NCI-H2081 (cell line): ENCODE data around the gene CLASP2.
"Not testable (repeated sequence)": the region's sequence is repeated elsewhere in the genome, so short reads cannot be mapped to it uniquely, and the experiment has no call there.

Experiments
- DNase-seq, 2 experiments: peaks; one replicate each; lab custom pipeline; 2025; lab: John Stamatoyannopoulos, UW

Gene CLASP2

GRCh38 chr3:33541918-33542317, 176.1 kb downstream of the CLASP2 start:
- DNase-seq: no peak

GRCh38 chr3:33538678-33539339, 179.2 kb downstream of the CLASP2 start:
- no peak for DNase-seq

- DNase-seq: no peak
These were observed 180.9 kb downstream of the CLASP2 start for GRCh38 chr3:33537133-33537532.

- no peak for DNase-seq
These were observed 191.3 kb downstream of the CLASP2 start for GRCh38 chr3:33526787-33527186.

GRCh38 chr3:33525232-33525631, 192.8 kb downstream of the CLASP2 start:
- DNase-seq: no peak

- no peak for DNase-seq
These were observed 194.9 kb downstream of the CLASP2 start for GRCh38 chr3:33523093-33523667.

- DNase-seq: no peak
These were observed 196.3 kb downstream of the CLASP2 start for GRCh38 chr3:33521736-33522135.

- DNase-seq: no peak
These were observed 204.7 kb downstream of the CLASP2 start for GRCh38 chr3:33513262-33513863.

- DNase-seq: no peak
These were observed 213.0 kb downstream of the CLASP2 start for GRCh38 chr3:33505027-33505426.

GRCh38 chr3:33496449-33496848, 221.6 kb downstream of the CLASP2 start:
- no peak for DNase-seq

GRCh38 chr3:33491721-33492120, 226.3 kb downstream of the CLASP2 start:
- no peak for DNase-seq

GRCh38 chr3:33490641-33491241, 227.3 kb downstream of the CLASP2 start:
- DNase-seq: no peak

GRCh38 chr3:33488683-33489082, 229.4 kb downstream of the CLASP2 start:
- no peak for DNase-seq

- DNase-seq: no peak
These were observed 229.8 kb downstream of the CLASP2 start for GRCh38 chr3:33488246-33488645.

- peak; percentile 4 to 15 for DNase-seq
These were observed 235.9 kb downstream of the CLASP2 start for GRCh38 chr3:33482111-33482521.

GRCh38 chr3:33474896-33475295, 243.2 kb downstream of the CLASP2 start:
- no peak for DNase-seq

- DNase-seq: no peak
These were observed 244.2 kb downstream of the CLASP2 start for GRCh38 chr3:33473813-33474212.

- DNase-seq: no peak
These were observed 250.3 kb downstream of the CLASP2 start for GRCh38 chr3:33467786-33468185.

- no peak for DNase-seq
These were observed 257.0 kb downstream of the CLASP2 start for GRCh38 chr3:33461097-33461496.

- DNase-seq: not testable (repeated sequence)
These were observed 258.5 kb downstream of the CLASP2 start for GRCh38 chr3:33459577-33459976.

- no peak for DNase-seq
These were observed 259.6 kb downstream of the CLASP2 start for GRCh38 chr3:33458446-33458845.

- no peak for DNase-seq
These were observed 261.3 kb downstream of the CLASP2 start for GRCh38 chr3:33456756-33457155.

GRCh38 chr3:33453331-33453761, 264.7 kb downstream of the CLASP2 start:
- no peak for DNase-seq
